Measurements from ENCODE around the gene DDOST.

GRCh38 chr1:20710469-20711284 lies 49.5 kb upstream of the DDOST start:
- TF ChIP-seq TCF12 (IDR thresholded peaks at IDR 0.05) (no peak), POLR2AphosphoS5 (IDR thresholded peaks at IDR 0.05; ENCODE audit: low read depth, low read length) (no peak), EP300 (IDR thresholded peaks at IDR 0.05; ENCODE audit: borderline replicate concordance in 1 of 2, low read depth in 1 of 2, low read length in 1 of 2) (no peak), CTCF (IDR thresholded peaks at IDR 0.05) (no peak), PBX3 (IDR thresholded peaks at IDR 0.05) (no peak), ZBTB33 (IDR thresholded peaks at IDR 0.05; ENCODE audit: borderline replicate concordance, low read depth) (no peak), NFIC (IDR thresholded peaks at IDR 0.05; ENCODE audit: borderline replicate concordance) (no peak), TAF1 (IDR thresholded peaks at IDR 0.05; ENCODE audit: borderline replicate concordance, low read depth, low read length) (no peak), SIN3A (IDR thresholded peaks at IDR 0.05; ENCODE audit: borderline replicate concordance, low read depth, low read length) (no peak)

Measured in SK-N-SH (cell line).